ENCODE data around the gene CYP11A1. TPM values are rescaled to one million over a fixed set of nuclear protein-coding genes. Genes with fewer than 3 reads are reported as not detected.

CYP11A1 gene

GRCh38 chr15:74295800-74296199, 71.6 kb downstream of the CYP11A1 start:
- H3K4me3 ChIP-seq (ENCODE audit: low read length), result no peak overlapping the region
- no peaks in the 10 kb centered on the region for H3K36me3 ChIP-seq (ENCODE audit: insufficient read depth, low read length)
- no peak overlapping the region for H3K9ac ChIP-seq (ENCODE audit: low read depth, low read length)
- H3K4me1 ChIP-seq (ENCODE audit: control insufficient read depth, insufficient read depth, low read length), result no peaks in the 10 kb centered on the region
- H3K9me3 ChIP-seq (replicated peaks; ENCODE audit: low read length), result no peaks in the 10 kb centered on the region
- no peak overlapping the region for H3K4me2 ChIP-seq (ENCODE audit: low read length)
- peaks cover 63% of the 10 kb centered on the region for H3K27me3 ChIP-seq (ENCODE audit: control insufficient read depth, insufficient read depth, low read length)

GRCh38 chr15:74294010-74294409, 73.4 kb downstream of the CYP11A1 start:
- H3K4me1 ChIP-seq (ENCODE audit: control insufficient read depth, insufficient read depth, low read length), result no peaks in the 10 kb centered on the region
- H3K36me3 ChIP-seq (ENCODE audit: insufficient read depth, low read length), result no peaks in the 10 kb centered on the region
- H3K4me2 ChIP-seq (ENCODE audit: low read length), result no peak overlapping the region
- H3K9ac ChIP-seq (ENCODE audit: low read depth, low read length), result no peak overlapping the region
- H3K27me3 ChIP-seq (ENCODE audit: control insufficient read depth, insufficient read depth, low read length), result peaks cover 58% of the 10 kb centered on the region
- no peaks in the 10 kb centered on the region for H3K9me3 ChIP-seq (replicated peaks; ENCODE audit: low read length)
- no peak overlapping the region for H3K4me3 ChIP-seq (ENCODE audit: low read length)

DNA sequence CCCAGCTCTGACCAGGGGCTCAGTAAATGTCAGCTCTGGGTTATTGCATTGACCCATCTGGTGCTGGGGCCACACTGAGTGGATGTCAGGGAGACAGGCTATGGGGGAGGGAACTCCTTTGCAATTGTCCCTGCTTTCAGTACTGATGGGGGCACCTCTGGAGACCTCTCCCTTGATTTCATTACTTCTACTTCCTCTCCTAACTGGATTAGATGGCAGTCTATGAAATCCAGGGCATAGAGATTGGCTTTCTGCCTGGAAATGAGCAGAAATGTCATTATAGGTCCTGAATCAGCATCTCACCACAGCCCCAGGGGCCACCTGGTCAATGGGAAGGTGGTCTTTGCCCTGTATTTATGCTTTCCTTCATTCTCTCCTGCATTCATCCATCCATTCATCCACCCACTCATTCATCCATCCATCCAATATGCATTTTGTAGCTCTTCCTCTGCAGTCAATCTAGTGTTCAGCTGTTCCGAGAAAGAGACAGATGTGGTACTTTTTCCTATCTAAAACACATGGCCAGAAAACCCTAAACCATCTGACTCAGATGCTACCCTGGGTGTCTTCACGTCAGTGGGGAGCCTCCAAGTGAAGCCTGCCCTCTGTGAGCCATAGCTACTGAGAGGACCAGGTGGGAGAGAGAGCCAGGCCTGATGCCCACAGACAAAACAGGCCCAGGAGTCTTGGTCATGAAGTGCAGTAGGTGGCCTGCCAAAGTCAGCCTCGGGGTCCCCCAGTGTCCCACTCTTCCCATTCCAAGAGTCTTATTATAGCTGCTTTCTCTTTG, 74.2 kb downstream of the CYP11A1 start:
- H3K36me3 ChIP-seq (ENCODE audit: insufficient read depth, low read length), result no peaks in the 10 kb centered on the region
- H3K9me3 ChIP-seq (replicated peaks; ENCODE audit: low read length), result no peaks in the 10 kb centered on the region
- H3K4me2 ChIP-seq (ENCODE audit: low read length), result no peak overlapping the region
- no peak overlapping the region for H3K4me3 ChIP-seq (ENCODE audit: low read length)
- H3K27me3 ChIP-seq (ENCODE audit: control insufficient read depth, insufficient read depth, low read length), result peaks cover 61% of the 10 kb centered on the region
- H3K9ac ChIP-seq (ENCODE audit: low read depth, low read length), result no peak overlapping the region
- no peaks in the 10 kb centered on the region for H3K4me1 ChIP-seq (ENCODE audit: control insufficient read depth, insufficient read depth, low read length)

GRCh38 chr15:74291101-74292071, 76.1 kb downstream of the CYP11A1 start:
- Histone ChIP-seq H3K4me1 (ENCODE audit: control insufficient read depth, insufficient read depth, low read length) (no peaks in the 10 kb centered on the region), H3K9me3 (replicated peaks; ENCODE audit: low read length) (no peaks in the 10 kb centered on the region), H3K36me3 (ENCODE audit: insufficient read depth, low read length) (no peaks in the 10 kb centered on the region), H3K27me3 (ENCODE audit: control insufficient read depth, insufficient read depth, low read length) (peaks cover 60% of the 10 kb centered on the region), H3K4me3 (ENCODE audit: low read length) (no peak overlapping the region), H3K4me2 (ENCODE audit: low read length) (no peak overlapping the region), H3K9ac (ENCODE audit: low read depth, low read length) (no peak overlapping the region)

GRCh38 chr15:74290645-74291044, 76.8 kb downstream of the CYP11A1 start:
- no peaks in the 10 kb centered on the region for H3K9me3 ChIP-seq (replicated peaks; ENCODE audit: low read length)
- no peak overlapping the region for H3K4me2 ChIP-seq (ENCODE audit: low read length)
- H3K27me3 ChIP-seq (ENCODE audit: control insufficient read depth, insufficient read depth, low read length), result peaks cover 61% of the 10 kb centered on the region
- H3K9ac ChIP-seq (ENCODE audit: low read depth, low read length), result no peak overlapping the region
- no peaks in the 10 kb centered on the region for H3K36me3 ChIP-seq (ENCODE audit: insufficient read depth, low read length)
- no peaks in the 10 kb centered on the region for H3K4me1 ChIP-seq (ENCODE audit: control insufficient read depth, insufficient read depth, low read length)
- H3K4me3 ChIP-seq (ENCODE audit: low read length), result no peak overlapping the region

DNA sequence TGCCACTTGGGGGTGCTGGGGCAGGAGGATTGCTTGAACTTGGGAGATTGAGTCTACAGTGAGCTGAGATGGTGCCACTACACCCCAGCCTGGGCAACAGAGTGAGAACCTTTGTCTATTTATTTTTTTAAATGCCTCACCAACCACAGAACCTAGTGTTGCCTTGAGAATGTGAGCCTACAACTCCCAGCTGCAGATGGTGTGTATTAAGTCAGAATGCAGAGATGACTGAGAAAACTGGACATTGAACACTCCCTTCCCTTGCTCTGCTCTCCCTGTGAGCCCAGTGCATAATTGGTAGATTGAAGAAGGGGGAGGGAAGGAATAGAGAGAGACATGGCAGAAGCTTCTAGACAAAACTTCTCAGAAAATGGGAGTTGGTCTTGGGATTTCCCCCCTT, 77.8 kb downstream of the CYP11A1 start:
- H3K4me3 ChIP-seq (ENCODE audit: low read length), result no peak overlapping the region
- peaks cover 62% of the 10 kb centered on the region for H3K27me3 ChIP-seq (ENCODE audit: control insufficient read depth, insufficient read depth, low read length)
- H3K36me3 ChIP-seq (ENCODE audit: insufficient read depth, low read length), result no peaks in the 10 kb centered on the region
- no peaks in the 10 kb centered on the region for H3K4me1 ChIP-seq (ENCODE audit: control insufficient read depth, insufficient read depth, low read length)
- H3K4me2 ChIP-seq (ENCODE audit: low read length), result no peak overlapping the region
- no peaks in the 10 kb centered on the region for H3K9me3 ChIP-seq (replicated peaks; ENCODE audit: low read length)
- H3K9ac ChIP-seq (ENCODE audit: low read depth, low read length), result no peak overlapping the region

Small RNAs within 50 kb of the gene (small RNA-seq; reads per million reads assigned to genes)
- not detected for gene MIR6881

All from skeletal muscle satellite cell (primary cell).